ENCODE measurements around the gene XKR8. TPM values are rescaled to one million over a fixed set of nuclear protein-coding genes. Genes with fewer than 3 reads are reported as not detected.

The XKR8 gene
- total and polyA plus RNA-seq, 2 donors (not counting 1 experiment from before 2014, with no cell fraction given), result 3.4 to 8.7 TPM

DNA sequence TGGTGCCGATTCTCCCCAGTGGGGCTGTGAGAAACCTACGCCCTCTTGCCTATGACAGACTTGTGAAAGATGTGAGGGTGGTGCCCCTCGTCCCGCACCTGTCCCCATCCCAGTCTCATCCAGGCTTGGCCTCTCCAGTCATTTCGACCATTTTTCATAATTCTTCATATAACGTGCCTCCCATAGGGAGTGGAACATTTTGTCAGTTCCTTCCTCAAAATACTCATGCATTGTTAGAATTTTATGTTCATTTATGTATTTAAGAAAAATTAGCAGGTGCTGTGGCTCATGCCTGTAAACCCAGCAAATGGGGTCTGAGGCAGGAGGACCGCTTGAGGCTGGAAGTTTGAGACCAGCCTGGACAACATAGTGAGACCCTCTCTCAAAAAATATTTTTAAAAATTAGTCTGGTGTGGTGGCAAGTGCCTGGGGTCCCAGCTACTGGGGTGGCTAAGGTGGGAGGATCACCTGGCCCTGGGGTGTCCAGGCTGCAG is 44.6 kb upstream of the XKR8 start:
- peak overlapping the region; percentile 34 to 98 (median 87) for H3K4me3 ChIP-seq (ENCODE audit: control extremely low read depth in 1 of 5, extremely low read depth in 1 of 5, insufficient read depth in 1 of 5, low read depth in 2 of 5, low read length in 4 of 5)
- H3K9ac ChIP-seq (ENCODE audit: low read length), result peak overlapping the region; percentile 81
- POLR2A ChIA-PET, result interaction anchor here (0.6 kb wide), 1 partner anchor 10 kb away, joined by 4 read pairs; no protein-coding TSS in a partner anchor
- WGBS (ENCODE audit: insufficient coverage), result 100% methylated on average over 1 of the region's 7 CpGs
- no peaks in the 10 kb centered on the region for H3K27me3 ChIP-seq (replicated peaks in 1 of 4; ENCODE audit: control extremely low read depth in 1 of 4, control insufficient read depth in 3 of 4, insufficient read depth in 4 of 4, low read length in 3 of 4)
- peaks cover 5 to 14% of the 10 kb centered on the region in 2 donors for H3K4me1 ChIP-seq (ENCODE audit: control insufficient read depth in 2 of 2, insufficient read depth in 2 of 2, low read length in 2 of 2)
- H3K27ac ChIP-seq (ENCODE audit: low read length in 2 of 2), result peak overlapping the region; percentile 92
- TF ChIP-seq, protein P1, sequence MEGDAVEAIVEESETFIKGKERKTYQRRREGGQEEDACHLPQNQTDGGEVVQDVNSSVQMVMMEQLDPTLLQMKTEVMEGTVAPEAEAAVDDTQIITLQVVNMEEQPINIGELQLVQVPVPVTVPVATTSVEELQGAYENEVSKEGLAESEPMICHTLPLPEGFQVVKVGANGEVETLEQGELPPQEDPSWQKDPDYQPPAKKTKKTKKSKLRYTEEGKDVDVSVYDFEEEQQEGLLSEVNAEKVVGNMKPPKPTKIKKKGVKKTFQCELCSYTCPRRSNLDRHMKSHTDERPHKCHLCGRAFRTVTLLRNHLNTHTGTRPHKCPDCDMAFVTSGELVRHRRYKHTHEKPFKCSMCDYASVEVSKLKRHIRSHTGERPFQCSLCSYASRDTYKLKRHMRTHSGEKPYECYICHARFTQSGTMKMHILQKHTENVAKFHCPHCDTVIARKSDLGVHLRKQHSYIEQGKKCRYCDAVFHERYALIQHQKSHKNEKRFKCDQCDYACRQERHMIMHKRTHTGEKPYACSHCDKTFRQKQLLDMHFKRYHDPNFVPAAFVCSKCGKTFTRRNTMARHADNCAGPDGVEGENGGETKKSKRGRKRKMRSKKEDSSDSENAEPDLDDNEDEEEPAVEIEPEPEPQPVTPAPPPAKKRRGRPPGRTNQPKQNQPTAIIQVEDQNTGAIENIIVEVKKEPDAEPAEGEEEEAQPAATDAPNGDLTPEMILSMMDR (IDR thresholded peaks at IDR 0.05), result no peak
- no peak for TF ChIP-seq EZH2 (IDR thresholded peaks at IDR 0.05; ENCODE audit: borderline replicate concordance, insufficient read depth, low read depth, low read length, poor library complexity, severe bottlenecking)
- peak overlapping the region; percentile 90 for H2AFZ ChIP-seq (ENCODE audit: insufficient read depth, low read depth, low read length, poor library complexity, severe bottlenecking)
- peak overlapping the region; percentile 86 for H3K4me2 ChIP-seq (replicated peaks; ENCODE audit: low read depth, low read length, poor library complexity, severe bottlenecking)
- no peak for ATAC-seq (ENCODE audit: low read depth)
- Mint-ChIP-seq H3K27me3 (peaks cover 12% of the 10 kb centered on the region), H3K27ac (peak overlapping the region; percentile 96), H3K4me3 (peak overlapping the region; percentile 97), H3K4me1 (peaks cover 17% of the 10 kb centered on the region), H3K9me3 (ENCODE audit: insufficient read depth) (no peaks in the 10 kb centered on the region)
- H4K20me1 ChIP-seq (ENCODE audit: control insufficient read depth, insufficient read depth, low read length, poor library complexity, severe bottlenecking), result no peaks in the 10 kb centered on the region
- peaks cover 4% of the 10 kb centered on the region for H3K79me2 ChIP-seq (ENCODE audit: control insufficient read depth, insufficient read depth, low read length)
- H3K9me3 ChIP-seq (ENCODE audit: control extremely low read depth in 1 of 3, control insufficient read depth in 2 of 3, insufficient read depth in 1 of 3, low read length in 2 of 3), result peaks cover 0 to 15% (median 5%) of the 10 kb centered on the region in 3 donors
- CTCF ChIA-PET, result no interaction called here
- intact Hi-C loops (cut with micrococcal nuclease), result no loop called here
- H3K36me3 ChIP-seq (replicated peaks in 1 of 2; ENCODE audit: control extremely low read depth in 1 of 2, control insufficient read depth in 1 of 2, extremely low read depth in 1 of 2, insufficient read depth in 2 of 2, low read length in 1 of 2), result peaks cover 2 to 16% of the 10 kb centered on the region in 2 experiments
- DNase-seq, result no peak

GRCh38 chr1:27922272-27922671 is 37.5 kb upstream of the XKR8 start:
- no peaks in the 10 kb centered on the region for H3K79me2 ChIP-seq (ENCODE audit: control insufficient read depth, insufficient read depth, low read length)
- DNase-seq (no peak), ATAC-seq (ENCODE audit: low read depth) (no peak)
- Mint-ChIP-seq H3K27ac (no peak overlapping the region), H3K27me3 (peaks cover 12% of the 10 kb centered on the region), H3K4me1 (no peaks in the 10 kb centered on the region), H3K4me3 (no peak overlapping the region), H3K9me3 (ENCODE audit: insufficient read depth) (no peaks in the 10 kb centered on the region)
- CTCF ChIA-PET, result no interaction called here
- H3K9ac ChIP-seq (ENCODE audit: low read length), result no peak overlapping the region
- H3K4me1 ChIP-seq (ENCODE audit: control insufficient read depth in 2 of 2, insufficient read depth in 2 of 2, low read length in 2 of 2), result no peaks in the 10 kb centered on the region
- H3K4me3 ChIP-seq (ENCODE audit: control extremely low read depth in 1 of 5, extremely low read depth in 1 of 5, insufficient read depth in 1 of 5, low read depth in 2 of 5, low read length in 4 of 5), result no peak overlapping the region
- TF ChIP-seq EZH2 (IDR thresholded peaks at IDR 0.05; ENCODE audit: borderline replicate concordance, insufficient read depth, low read depth, low read length, poor library complexity, severe bottlenecking), result no peak
- TF ChIP-seq, protein P1 (IDR thresholded peaks at IDR 0.05), result no peak
- POLR2A ChIA-PET, result no interaction called here
- H3K9me3 ChIP-seq (ENCODE audit: control extremely low read depth in 1 of 3, control insufficient read depth in 2 of 3, insufficient read depth in 1 of 3, low read length in 2 of 3), result peaks cover 0 to 2% (median 0%) of the 10 kb centered on the region in 3 donors
- H4K20me1 ChIP-seq (ENCODE audit: control insufficient read depth, insufficient read depth, low read length, poor library complexity, severe bottlenecking), result no peaks in the 10 kb centered on the region
- 83% methylated on average over 1 of the region's 3 CpGs for WGBS (ENCODE audit: insufficient coverage)
- intact Hi-C loops (cut with micrococcal nuclease), result no loop called here
- H3K27ac ChIP-seq (ENCODE audit: low read length in 2 of 2), result no peak overlapping the region
- H2AFZ ChIP-seq (ENCODE audit: insufficient read depth, low read depth, low read length, poor library complexity, severe bottlenecking), result no peak overlapping the region
- no peaks in the 10 kb centered on the region for H3K36me3 ChIP-seq (replicated peaks in 1 of 2; ENCODE audit: control extremely low read depth in 1 of 2, control insufficient read depth in 1 of 2, extremely low read depth in 1 of 2, insufficient read depth in 2 of 2, low read length in 1 of 2)
- H3K4me2 ChIP-seq (replicated peaks; ENCODE audit: low read depth, low read length, poor library complexity, severe bottlenecking), result no peak overlapping the region
- no peaks in the 10 kb centered on the region for H3K27me3 ChIP-seq (replicated peaks in 1 of 4; ENCODE audit: control extremely low read depth in 1 of 4, control insufficient read depth in 3 of 4, insufficient read depth in 4 of 4, low read length in 3 of 4)

Measured in B cell (primary cell).